Activated CD8-positive, alpha-beta memory T cell treated with anti-CD3 and anti-CD28 coated beads, Interleukin-2, amount 50 U/mL, for 48 hours (primary cell): ENCODE data around the gene WBP1.

ENCODE experiments used
- DNase-seq: peaks from one replicate; pipeline ENCODE4 v3.0.0-alpha.2; 2020

The WBP1 gene

DNA sequence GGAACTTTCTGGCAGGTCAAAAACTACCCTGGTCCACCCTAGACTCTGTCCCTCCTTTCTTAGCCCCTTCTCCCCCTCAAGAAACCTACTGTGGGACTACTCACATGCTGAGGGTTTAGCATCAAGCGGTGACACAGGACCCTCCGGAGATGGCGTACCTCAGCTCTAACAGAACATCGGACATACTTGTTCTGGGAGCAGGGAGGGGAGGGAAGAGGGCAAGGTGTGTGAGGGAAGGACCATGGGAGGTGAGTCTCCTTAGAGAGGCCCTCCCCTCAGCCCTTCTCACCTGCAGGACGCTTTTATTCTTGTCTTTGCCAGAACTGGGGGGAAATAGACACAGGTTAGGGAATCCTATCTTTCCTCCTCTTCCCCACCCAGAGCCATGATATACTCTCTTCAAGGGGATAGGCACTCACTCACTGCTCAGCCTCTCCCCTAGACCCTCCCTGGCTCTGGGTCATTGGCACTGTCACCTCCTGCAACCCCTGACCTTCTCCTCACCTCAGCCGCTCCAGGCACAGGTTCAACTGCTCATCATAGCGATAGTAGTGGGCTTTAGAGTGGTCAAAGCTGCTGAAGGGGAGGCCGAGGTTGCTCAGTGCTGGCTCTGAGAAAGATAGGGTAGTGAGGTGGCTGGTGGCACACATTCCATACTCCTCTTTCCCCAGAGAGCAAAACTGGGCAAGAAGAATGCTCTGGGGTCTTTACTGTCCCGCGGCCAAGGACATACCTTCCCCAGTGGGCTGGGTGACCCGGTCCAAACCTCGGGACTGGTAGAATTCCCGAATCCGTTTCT is 47.4 kb downstream of the WBP1 start:
- no peak for DNase-seq

GRCh38 chr2:74507145-74507925 is 49.1 kb downstream of the WBP1 start, which contains the start of gene PCGF1:
TSS of gene PCGF1 (minus strand) at chr2:74507695. CDS start at chr2:74507668, 27 bp downstream.
- peak; percentile 99 for DNase-seq

DNA sequence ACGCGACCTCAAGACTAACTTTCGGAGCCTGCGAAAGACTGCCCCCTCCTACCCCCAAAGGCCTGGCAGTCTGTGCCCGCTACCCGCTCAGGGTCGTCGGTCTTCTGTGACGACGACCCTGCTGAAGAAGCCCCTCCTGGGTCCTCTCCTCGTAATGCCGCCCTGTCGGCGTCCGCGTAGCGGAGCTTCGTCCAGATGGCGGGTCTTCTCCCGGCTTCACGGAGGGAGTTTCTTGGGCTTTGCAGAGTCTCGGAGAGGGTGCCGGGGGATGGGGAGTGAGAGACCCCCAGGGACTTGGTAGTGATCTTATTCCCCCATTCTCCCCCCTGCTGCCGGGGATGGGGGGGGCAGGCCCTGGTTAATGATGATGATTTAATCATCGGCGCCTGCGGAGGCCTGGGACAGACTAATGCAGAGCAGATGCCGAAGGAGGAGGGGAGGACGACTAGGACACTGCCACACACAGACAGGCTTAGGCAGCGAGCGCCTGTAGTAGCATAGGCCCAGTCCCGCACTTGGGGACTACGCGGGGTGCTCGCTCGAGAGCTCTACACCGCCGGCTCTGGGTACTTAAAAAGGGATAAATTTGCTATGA is 49.8 kb downstream of the WBP1 start:
- no peak for DNase-seq

GRCh38 chr2:74510272-74510671 is 52.0 kb downstream of the WBP1 start:
- DNase-seq, result no peak
